ENCODE measurements around the gene CXCL1.

CXCL1 gene

GRCh38 chr4:73864365-73864764 lies 4.8 kb upstream of the CXCL1 start:
- H3K4me2 ChIP-seq (ENCODE audit: insufficient read depth, low read length): no peak overlapping the region
- no peaks in the 10 kb centered on the region for H3K36me3 ChIP-seq (ENCODE audit: insufficient read depth, low read length)
- peaks cover 9% of the 10 kb centered on the region for H3K4me1 ChIP-seq (ENCODE audit: insufficient read depth, low read length)
- no peak for ATAC-seq (ENCODE audit: insufficient read depth, low read depth)
- H3K27me3 ChIP-seq (ENCODE audit: insufficient read depth, low read length, poor library complexity): no peaks in the 10 kb centered on the region
- no peak overlapping the region for H3K9ac ChIP-seq (ENCODE audit: low read depth, low read length)
- H3K79me2 ChIP-seq (ENCODE audit: insufficient read depth, low read length): no peaks in the 10 kb centered on the region
- H4K20me1 ChIP-seq (ENCODE audit: insufficient read depth, low read length): no peaks in the 10 kb centered on the region
- H3K9me3 ChIP-seq (ENCODE audit: insufficient read depth, low read length, severe bottlenecking): no peaks in the 10 kb centered on the region
- TF ChIP-seq CTCF (IDR thresholded peaks at IDR 0.05; ENCODE audit: borderline replicate concordance, extremely low read depth, low read length, poor library complexity, severe bottlenecking) (peak; percentile 59), EZH2 (IDR thresholded peaks at IDR 0.05; ENCODE audit: borderline replicate concordance, low read depth, low read length, severe bottlenecking) (no peak)
- DNase-seq: no peak
- no peak overlapping the region for H2AFZ ChIP-seq (ENCODE audit: low read depth, low read length)
- no peak overlapping the region for H3K27ac ChIP-seq (ENCODE audit: low read length)
- H3K4me3 ChIP-seq (ENCODE audit: low read depth in 1 of 2, low read length in 2 of 2): no peak overlapping the region

GRCh38 chr4:73864961-73865360 lies 4.2 kb upstream of the CXCL1 start:
- Histone ChIP-seq H3K9me3 (ENCODE audit: insufficient read depth, low read length, severe bottlenecking) (no peaks in the 10 kb centered on the region), H3K36me3 (ENCODE audit: insufficient read depth, low read length) (no peaks in the 10 kb centered on the region), H3K4me1 (ENCODE audit: insufficient read depth, low read length) (peaks cover 3% of the 10 kb centered on the region), H3K79me2 (ENCODE audit: insufficient read depth, low read length) (no peaks in the 10 kb centered on the region), H2AFZ (ENCODE audit: low read depth, low read length) (no peak overlapping the region), H3K9ac (ENCODE audit: low read depth, low read length) (no peak overlapping the region), H3K4me2 (ENCODE audit: insufficient read depth, low read length) (no peak overlapping the region), H3K27me3 (ENCODE audit: insufficient read depth, low read length, poor library complexity) (no peaks in the 10 kb centered on the region), H4K20me1 (ENCODE audit: insufficient read depth, low read length) (no peaks in the 10 kb centered on the region), H3K27ac (ENCODE audit: low read length) (no peak overlapping the region), H3K4me3 (ENCODE audit: low read depth in 1 of 2, low read length in 2 of 2) (no peak overlapping the region)
- TF ChIP-seq CTCF (IDR thresholded peaks at IDR 0.05; ENCODE audit: borderline replicate concordance, extremely low read depth, low read length, poor library complexity, severe bottlenecking): no peak
- TF ChIP-seq EZH2 (IDR thresholded peaks at IDR 0.05; ENCODE audit: borderline replicate concordance, low read depth, low read length, severe bottlenecking): no peak
- DNase-seq: no peak
- ATAC-seq (ENCODE audit: insufficient read depth, low read depth): no peak

GRCh38 chr4:73865431-73866096 lies 3.6 kb upstream of the CXCL1 start:
- Histone ChIP-seq H3K27me3 (ENCODE audit: insufficient read depth, low read length, poor library complexity) (no peaks in the 10 kb centered on the region), H3K9me3 (ENCODE audit: insufficient read depth, low read length, severe bottlenecking) (no peaks in the 10 kb centered on the region), H2AFZ (ENCODE audit: low read depth, low read length) (no peak overlapping the region), H3K79me2 (ENCODE audit: insufficient read depth, low read length) (no peaks in the 10 kb centered on the region), H3K4me2 (ENCODE audit: insufficient read depth, low read length) (no peak overlapping the region), H3K36me3 (ENCODE audit: insufficient read depth, low read length) (no peaks in the 10 kb centered on the region), H3K27ac (ENCODE audit: low read length) (no peak overlapping the region), H4K20me1 (ENCODE audit: insufficient read depth, low read length) (no peaks in the 10 kb centered on the region), H3K4me1 (ENCODE audit: insufficient read depth, low read length) (peaks cover 3% of the 10 kb centered on the region), H3K4me3 (ENCODE audit: low read depth in 1 of 2, low read length in 2 of 2) (no peak overlapping the region), H3K9ac (ENCODE audit: low read depth, low read length) (no peak overlapping the region)
- ATAC-seq (ENCODE audit: insufficient read depth, low read depth) (no peak), DNase-seq (no peak)
- TF ChIP-seq EZH2 (IDR thresholded peaks at IDR 0.05; ENCODE audit: borderline replicate concordance, low read depth, low read length, severe bottlenecking) (no peak), CTCF (IDR thresholded peaks at IDR 0.05; ENCODE audit: borderline replicate concordance, extremely low read depth, low read length, poor library complexity, severe bottlenecking) (no peak)
